Ishikawa (cell line): Measurements from ENCODE around the gene NT5M.
A peak's percentile ranks its signal among the peaks of the same experiment; 100 is the strongest.

Source experiments
- CEBPB ChIP-seq: IDR thresholded peaks from 2 replicates; pipeline ENCODE4 v1.6.1; 2012
- EP300 ChIP-seq: IDR thresholded peaks from 2 replicates; pipeline ENCODE4 v1.6.1; 2012; ENCODE audit warnings: borderline replicate concordance
- MAX ChIP-seq: IDR thresholded peaks from 2 replicates; pipeline ENCODE4 v1.6.1; 2012
- RAD21 ChIP-seq: IDR thresholded peaks from 2 replicates; pipeline ENCODE4 v1.6.1; 2012; ENCODE audit warnings: low read depth
- REST ChIP-seq: IDR thresholded peaks from 2 replicates; pipeline ENCODE4 v1.6.1; 2012; ENCODE audit warnings: low read depth, mild to moderate bottlenecking
- TAF1 ChIP-seq: IDR thresholded peaks from 2 replicates; pipeline ENCODE4 v1.6.1; 2012; ENCODE audit warnings: low read depth, mild to moderate bottlenecking
- YY1 ChIP-seq: IDR thresholded peaks from 2 replicates; pipeline ENCODE4 v1.6.1; 2012; ENCODE audit warnings: low read depth
- TF ChIP-seq, protein P1 (sequence below): IDR thresholded peaks from 2 replicates; pipeline ENCODE4 v1.6.1; 2012

GRCh38 chr17:17387498-17388362 lies 84.6 kb downstream of the NT5M start:
- TF ChIP-seq RAD21 (peak; percentile 42; the same call in 1 of the 2 replicates), REST (no peak), YY1 (no peak), CEBPB (no peak), EP300 (no peak), MAX (no peak), TAF1 (no peak)
- TF ChIP-seq, protein P1, sequence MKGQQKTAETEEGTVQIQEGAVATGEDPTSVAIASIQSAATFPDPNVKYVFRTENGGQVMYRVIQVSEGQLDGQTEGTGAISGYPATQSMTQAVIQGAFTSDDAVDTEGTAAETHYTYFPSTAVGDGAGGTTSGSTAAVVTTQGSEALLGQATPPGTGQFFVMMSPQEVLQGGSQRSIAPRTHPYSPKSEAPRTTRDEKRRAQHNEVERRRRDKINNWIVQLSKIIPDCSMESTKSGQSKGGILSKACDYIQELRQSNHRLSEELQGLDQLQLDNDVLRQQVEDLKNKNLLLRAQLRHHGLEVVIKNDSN, result no peak
